Nephron (organoid): ENCODE results near the gene TTF2.
"Not testable (repeated sequence)": the region's sequence is repeated elsewhere in the genome, so short reads cannot be mapped to it uniquely, and the experiment has no call there.

Experiments used
- H3K27ac Mint-ChIP-seq, 3 experiments: 2 replicates each; pipeline ENCODE4 v1.8.0; 2020; ENCODE audit warnings: mixed read lengths in 3 of 3, mild to moderate bottlenecking in 2 of 3, moderate library complexity in 1 of 3
- H3K27me3 Mint-ChIP-seq: 2 replicates; pipeline ENCODE4 v1.8.0; 2021; ENCODE audit warnings: low read depth, mild to moderate bottlenecking, moderate library complexity, mixed read lengths
- H3K36me3 Mint-ChIP-seq: 2 replicates; pipeline ENCODE4 v1.8.0; 2020; ENCODE audit warnings: low read depth, mixed read lengths
- H3K4me1 Mint-ChIP-seq: 2 replicates; pipeline ENCODE4 v1.8.0; 2020; ENCODE audit warnings: mixed read lengths
- H3K4me3 Mint-ChIP-seq, 3 experiments: 2 replicates each; pipeline ENCODE4 v1.8.0; 2020; ENCODE audit warnings: mild to moderate bottlenecking in 3 of 3, mixed read lengths in 3 of 3, moderate library complexity in 2 of 3
- H3K9me3 Mint-ChIP-seq: 2 replicates; pipeline ENCODE4 v1.8.0; 2020; ENCODE audit warnings: mixed read lengths
- TF ChIP-seq, protein P1 (sequence below), 3 experiments: fragments of 200-600 bp; sonication (generic); IDR thresholded peaks; one replicate each; pipeline ENCODE4 v1.5.0; 2021; ENCODE audit warnings: antibody characterized with exemption in 3 of 3; ENCODE audit not compliant: unreplicated experiment in 3 of 3

The TTF2 gene

DNA sequence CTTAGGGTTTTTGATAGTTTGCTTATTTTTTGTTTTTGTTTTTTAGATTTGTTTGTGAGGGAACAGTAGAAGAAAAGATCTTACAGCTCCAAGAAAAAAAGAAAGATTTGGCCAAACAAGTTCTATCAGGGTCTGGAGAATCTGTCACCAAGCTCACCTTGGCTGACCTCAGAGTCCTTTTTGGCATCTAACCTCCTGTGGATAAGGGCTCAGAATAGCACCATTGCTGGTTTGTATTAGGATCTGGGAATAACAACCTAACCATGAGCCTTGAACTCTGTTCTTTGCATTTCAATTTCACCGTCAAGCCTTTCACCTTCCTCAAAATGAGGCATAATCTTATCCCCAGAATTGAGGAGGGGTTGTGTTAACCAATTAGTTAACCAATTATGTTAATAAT is 41.2 kb downstream of the TTF2 start:
- Mint-ChIP-seq H3K9me3 (no peaks in the 10 kb centered on the region), H3K4me1 (peaks cover 10% of the 10 kb centered on the region), H3K36me3 (peaks cover 54% of the 10 kb centered on the region), H3K27ac (no peak overlapping the region), H3K27me3 (no peaks in the 10 kb centered on the region), H3K4me3 (no peak overlapping the region)
- TF ChIP-seq, protein P1, sequence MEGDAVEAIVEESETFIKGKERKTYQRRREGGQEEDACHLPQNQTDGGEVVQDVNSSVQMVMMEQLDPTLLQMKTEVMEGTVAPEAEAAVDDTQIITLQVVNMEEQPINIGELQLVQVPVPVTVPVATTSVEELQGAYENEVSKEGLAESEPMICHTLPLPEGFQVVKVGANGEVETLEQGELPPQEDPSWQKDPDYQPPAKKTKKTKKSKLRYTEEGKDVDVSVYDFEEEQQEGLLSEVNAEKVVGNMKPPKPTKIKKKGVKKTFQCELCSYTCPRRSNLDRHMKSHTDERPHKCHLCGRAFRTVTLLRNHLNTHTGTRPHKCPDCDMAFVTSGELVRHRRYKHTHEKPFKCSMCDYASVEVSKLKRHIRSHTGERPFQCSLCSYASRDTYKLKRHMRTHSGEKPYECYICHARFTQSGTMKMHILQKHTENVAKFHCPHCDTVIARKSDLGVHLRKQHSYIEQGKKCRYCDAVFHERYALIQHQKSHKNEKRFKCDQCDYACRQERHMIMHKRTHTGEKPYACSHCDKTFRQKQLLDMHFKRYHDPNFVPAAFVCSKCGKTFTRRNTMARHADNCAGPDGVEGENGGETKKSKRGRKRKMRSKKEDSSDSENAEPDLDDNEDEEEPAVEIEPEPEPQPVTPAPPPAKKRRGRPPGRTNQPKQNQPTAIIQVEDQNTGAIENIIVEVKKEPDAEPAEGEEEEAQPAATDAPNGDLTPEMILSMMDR (IDR thresholded peaks at IDR 0.05; ENCODE audit: unreplicated experiment in 3 of 3) = no peak

DNA sequence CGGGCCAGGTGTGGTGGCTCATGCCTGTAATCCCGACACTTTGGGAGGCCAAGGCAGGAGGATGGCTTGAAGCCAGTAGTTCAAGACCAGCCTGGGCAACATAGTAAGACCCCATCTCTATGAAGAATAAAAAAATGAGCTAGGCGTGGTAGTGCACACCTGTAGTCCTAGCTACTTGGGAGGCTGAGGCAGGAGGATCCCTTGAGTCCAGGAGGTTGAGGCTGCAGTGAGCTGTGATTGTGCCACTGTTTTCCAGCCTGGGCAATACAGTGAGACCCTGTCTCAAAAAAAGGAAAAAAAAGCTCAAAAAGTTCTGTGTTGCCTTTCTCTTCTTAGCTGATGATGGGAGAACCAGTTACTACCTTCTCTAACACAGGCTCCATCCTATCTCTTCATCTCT is 41.7 kb downstream of the TTF2 start:
- H3K27ac Mint-ChIP-seq, H3K27me3 Mint-ChIP-seq, H3K9me3 Mint-ChIP-seq, H3K4me3 Mint-ChIP-seq, H3K4me1 Mint-ChIP-seq: not testable (repeated sequence)
- peaks cover 55% of the 10 kb centered on the region for H3K36me3 Mint-ChIP-seq

DNA sequence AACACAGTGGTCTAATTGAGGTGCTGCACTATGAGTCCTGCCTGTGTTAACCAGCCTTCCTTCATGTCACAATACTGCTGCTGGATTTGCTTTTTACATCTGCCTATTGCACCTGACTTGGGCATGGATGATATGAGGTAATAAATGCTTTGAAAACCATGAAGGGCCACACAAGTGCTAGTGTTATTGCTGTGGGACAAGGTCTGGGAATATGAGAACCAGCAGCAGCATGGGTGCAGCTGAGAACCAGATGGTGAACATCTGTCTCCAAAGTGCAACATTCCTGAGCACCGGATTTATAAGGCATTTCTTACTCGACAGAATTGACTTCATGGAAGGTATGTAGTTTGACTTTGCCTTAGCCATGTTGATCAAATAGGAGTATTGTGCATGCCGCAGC is 44.9 kb downstream of the TTF2 start:
- TF ChIP-seq, protein P1 (IDR thresholded peaks at IDR 0.05; ENCODE audit: unreplicated experiment in 3 of 3) = no peak
- H3K4me3 Mint-ChIP-seq = no peak overlapping the region
- H3K9me3 Mint-ChIP-seq = no peaks in the 10 kb centered on the region
- no peak overlapping the region for H3K27ac Mint-ChIP-seq
- no peaks in the 10 kb centered on the region for H3K4me1 Mint-ChIP-seq
- H3K36me3 Mint-ChIP-seq = peaks cover 73% of the 10 kb centered on the region
- H3K27me3 Mint-ChIP-seq = no peaks in the 10 kb centered on the region

DNA sequence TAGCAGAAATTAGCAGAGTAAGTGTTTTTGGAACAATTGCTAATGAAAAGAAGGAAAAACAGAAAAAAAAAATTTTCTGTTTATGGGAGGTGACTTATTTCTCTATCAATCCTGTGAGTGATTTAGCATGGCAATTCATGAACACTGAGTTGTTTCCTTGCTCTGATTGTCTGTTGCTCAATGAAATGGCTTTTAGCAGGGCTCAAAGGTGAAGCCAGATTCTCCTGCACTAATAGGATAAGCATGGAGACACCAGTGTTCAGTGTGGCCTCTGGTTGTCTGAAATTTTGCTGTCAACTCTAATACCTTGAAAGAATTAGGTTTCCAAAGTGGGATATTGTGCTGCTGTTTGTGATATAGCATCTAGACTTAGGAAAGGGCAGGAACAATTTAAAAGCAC is 45.6 kb downstream of the TTF2 start:
- Mint-ChIP-seq H3K27me3 (no peaks in the 10 kb centered on the region), H3K4me1 (no peaks in the 10 kb centered on the region), H3K4me3 (no peak overlapping the region), H3K36me3 (peaks cover 69% of the 10 kb centered on the region), H3K9me3 (no peaks in the 10 kb centered on the region), H3K27ac (no peak overlapping the region)
- TF ChIP-seq, protein P1 (IDR thresholded peaks at IDR 0.05; ENCODE audit: unreplicated experiment in 3 of 3) = no peak

DNA sequence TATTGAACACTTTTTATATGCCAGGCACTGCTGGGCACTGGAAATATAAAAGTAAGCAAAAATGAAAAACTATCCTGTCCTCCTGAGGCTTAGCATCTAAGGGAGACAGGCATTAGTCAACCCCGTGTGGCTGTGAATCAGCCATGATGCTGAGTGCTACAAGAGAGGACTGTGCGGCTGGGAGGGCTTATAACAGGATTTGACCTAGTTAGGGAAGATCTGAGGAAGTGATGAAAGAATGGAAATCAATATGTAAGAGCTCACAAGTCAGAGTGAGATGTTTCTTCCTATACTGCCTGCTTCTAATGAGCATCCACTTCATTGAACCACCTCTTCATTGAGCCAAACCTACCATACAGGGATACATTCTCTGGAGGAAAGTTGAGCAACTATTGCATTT is 46.4 kb downstream of the TTF2 start:
- Mint-ChIP-seq H3K27ac (no peak overlapping the region), H3K4me3 (no peak overlapping the region), H3K27me3 (no peaks in the 10 kb centered on the region), H3K9me3 (no peaks in the 10 kb centered on the region), H3K4me1 (no peaks in the 10 kb centered on the region), H3K36me3 (peaks cover 76% of the 10 kb centered on the region)
- TF ChIP-seq, protein P1 (IDR thresholded peaks at IDR 0.05; ENCODE audit: unreplicated experiment in 3 of 3) = no peak

DNA sequence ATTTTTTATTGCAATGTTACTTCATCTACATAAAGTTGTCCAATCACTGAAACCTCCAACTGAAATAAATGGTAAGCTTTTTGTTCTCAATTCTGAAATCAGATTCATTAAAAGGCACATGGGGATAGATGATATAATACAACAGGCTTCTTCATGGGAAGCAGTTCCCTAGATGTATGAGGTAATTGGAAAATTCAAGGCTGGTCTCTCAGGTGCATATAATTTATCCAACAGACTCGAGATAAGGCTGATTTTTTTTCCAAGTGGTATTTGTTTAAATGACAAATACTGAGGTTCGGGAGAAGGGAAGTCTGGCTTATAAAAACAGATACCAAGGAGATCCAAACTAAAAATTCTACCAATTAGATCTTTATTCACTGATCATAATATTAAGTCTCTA is 47.2 kb downstream of the TTF2 start:
- Mint-ChIP-seq H3K4me1 (no peaks in the 10 kb centered on the region), H3K36me3 (peaks cover 75% of the 10 kb centered on the region), H3K9me3 (no peaks in the 10 kb centered on the region), H3K27me3 (no peaks in the 10 kb centered on the region), H3K4me3 (no peak overlapping the region), H3K27ac (no peak overlapping the region)
- TF ChIP-seq, protein P1 (IDR thresholded peaks at IDR 0.05; ENCODE audit: unreplicated experiment in 3 of 3) = no peak
